Type B pancreatic cell (in vitro differentiated cells): ENCODE data around the gene HSH2D. TPM values are rescaled to one million over a fixed set of nuclear protein-coding genes. Genes with fewer than 3 reads are reported as not detected.
"Not testable (repeated sequence)": the region's sequence is repeated elsewhere in the genome, so short reads cannot be mapped to it uniquely, and the experiment has no call there.

ENCODE experiments used
- DNase-seq: peaks from one replicate; pipeline ENCODE4 v3.0.0; 2021; ENCODE audit warnings: mixed read lengths; ENCODE audit not compliant: unreplicated experiment; ENCODE audit errors: extremely low spot score
- H3K27ac Mint-ChIP-seq: 2 replicates; pipeline ENCODE4 v1.8.0; 2021; ENCODE audit warnings: mild to moderate bottlenecking, mixed read lengths
- H3K27me3 Mint-ChIP-seq: 2 replicates; pipeline ENCODE4 v1.8.0; 2021; ENCODE audit warnings: mixed read lengths
- H3K36me3 Mint-ChIP-seq: 2 replicates; pipeline ENCODE4 v1.8.0; 2021; ENCODE audit warnings: mixed read lengths
- H3K4me1 Mint-ChIP-seq: one replicate; pipeline ENCODE4 v1.8.0; 2021; ENCODE audit warnings: mixed read lengths; ENCODE audit not compliant: unreplicated experiment
- H3K4me3 Mint-ChIP-seq: 2 replicates; pipeline ENCODE4 v1.8.0; 2021; ENCODE audit warnings: mild to moderate bottlenecking, mixed read lengths
- H3K9me3 Mint-ChIP-seq: 2 replicates; pipeline ENCODE4 v1.8.0; 2021; ENCODE audit warnings: mixed read lengths
- CTCF ChIP-seq: fragments of 200-600 bp; sonication (generic); conservative IDR thresholded peaks from 2 replicates; pipeline ENCODE4 v1.5.0; 2021; ENCODE audit warnings: antibody characterized with exemption, mild to moderate bottlenecking
- total RNA-seq: library from RNA; stranded (reverse); gene quantifications from 2 replicates; pipeline ENCODE4 v1.2.1, GENCODE V29; 2021; ENCODE audit warnings: low replicate concordance

The HSH2D gene
- total RNA-seq, 1 donor from 2014 or later: 0.68 TPM

GRCh38 chr19:16117594-16118033, 25.9 kb upstream of the HSH2D start:
- Mint-ChIP-seq H3K9me3 (no peaks in the 10 kb centered on the region), H3K27ac (peak overlapping the region; percentile 26), H3K27me3 (no peaks in the 10 kb centered on the region), H3K4me1 (peaks cover 3% of the 10 kb centered on the region), H3K36me3 (peaks cover 8% of the 10 kb centered on the region), H3K4me3 (no peak overlapping the region)
- no peak for TF ChIP-seq CTCF
- DNase-seq: no peak

- no peak for TF ChIP-seq CTCF
- Mint-ChIP-seq H3K27me3 (no peaks in the 10 kb centered on the region), H3K27ac (no peak overlapping the region), H3K4me3 (no peak overlapping the region), H3K4me1 (peaks cover 3% of the 10 kb centered on the region), H3K9me3 (no peaks in the 10 kb centered on the region), H3K36me3 (peaks cover 8% of the 10 kb centered on the region)
- DNase-seq: no peak
Observed at GRCh38 chr19:16118489-16119033, 24.9 kb upstream of the HSH2D start.

GRCh38 chr19:16119075-16119857, 24.2 kb upstream of the HSH2D start:
- H3K27ac Mint-ChIP-seq, H3K9me3 Mint-ChIP-seq, DNase-seq, H3K4me3 Mint-ChIP-seq, H3K4me1 Mint-ChIP-seq, H3K36me3 Mint-ChIP-seq, H3K27me3 Mint-ChIP-seq: not testable (repeated sequence)

GRCh38 chr19:16121141-16121540, 22.3 kb upstream of the HSH2D start:
- TF ChIP-seq CTCF: no peak
- no peak for DNase-seq
- Mint-ChIP-seq H3K4me1 (no peaks in the 10 kb centered on the region), H3K36me3 (peaks cover 8% of the 10 kb centered on the region), H3K9me3 (no peaks in the 10 kb centered on the region), H3K27me3 (no peaks in the 10 kb centered on the region), H3K4me3 (no peak overlapping the region), H3K27ac (no peak overlapping the region)

GRCh38 chr19:16121967-16122366, 21.5 kb upstream of the HSH2D start:
- DNase-seq: no peak
- H3K27me3 Mint-ChIP-seq: no peaks in the 10 kb centered on the region
- no peak overlapping the region for H3K4me3 Mint-ChIP-seq
- TF ChIP-seq CTCF: no peak
- H3K36me3 Mint-ChIP-seq: peaks cover 8% of the 10 kb centered on the region
- H3K9me3 Mint-ChIP-seq: no peaks in the 10 kb centered on the region
- H3K4me1 Mint-ChIP-seq: no peaks in the 10 kb centered on the region
- H3K27ac Mint-ChIP-seq: no peak overlapping the region

GRCh38 chr19:16124953-16125352, 18.5 kb upstream of the HSH2D start:
- H3K4me1 Mint-ChIP-seq: no peaks in the 10 kb centered on the region
- no peaks in the 10 kb centered on the region for H3K27me3 Mint-ChIP-seq
- H3K36me3 Mint-ChIP-seq: peaks cover 9% of the 10 kb centered on the region
- H3K27ac Mint-ChIP-seq: no peak overlapping the region
- no peak for TF ChIP-seq CTCF
- H3K4me3 Mint-ChIP-seq: no peak overlapping the region
- no peaks in the 10 kb centered on the region for H3K9me3 Mint-ChIP-seq
- no peak for DNase-seq
